Fibroblast of villous mesenchyme (primary cell): ENCODE measurements around the gene RASSF7. TPM values are rescaled to one million over a fixed set of nuclear protein-coding genes. Genes with fewer than 3 reads are reported as not detected.
"Not testable (repeated sequence)": the region's sequence is repeated elsewhere in the genome, so short reads cannot be mapped to it uniquely, and the experiment has no call there.

Experiments
- DNase-seq: peaks from one replicate; pipeline ENCODE4 v3.0.0-alpha.2; 2010; ENCODE audit warnings: low read depth
- H3K4me3 ChIP-seq: 2 replicates; pipeline ENCODE4 v1.5.1; 2011; ENCODE audit warnings: low read depth, mild to moderate bottlenecking, low read length
- total RNA-seq: library from RNA; depleted of rRNA; stranded (reverse); fragments of >200 nt; gene quantifications from 2 replicates; pipeline ENCODE4 v1.2.3, GENCODE V29; 2012
- TF ChIP-seq, protein P1 (sequence below): IDR thresholded peaks from 2 replicates; pipeline ENCODE4 v1.5.1; 2012; ENCODE audit warnings: low read depth, mild to moderate bottlenecking, low read length; ENCODE audit not compliant: insufficient read depth

Gene RASSF7
- total RNA-seq, 1 donor = 15.5 TPM

DNA sequence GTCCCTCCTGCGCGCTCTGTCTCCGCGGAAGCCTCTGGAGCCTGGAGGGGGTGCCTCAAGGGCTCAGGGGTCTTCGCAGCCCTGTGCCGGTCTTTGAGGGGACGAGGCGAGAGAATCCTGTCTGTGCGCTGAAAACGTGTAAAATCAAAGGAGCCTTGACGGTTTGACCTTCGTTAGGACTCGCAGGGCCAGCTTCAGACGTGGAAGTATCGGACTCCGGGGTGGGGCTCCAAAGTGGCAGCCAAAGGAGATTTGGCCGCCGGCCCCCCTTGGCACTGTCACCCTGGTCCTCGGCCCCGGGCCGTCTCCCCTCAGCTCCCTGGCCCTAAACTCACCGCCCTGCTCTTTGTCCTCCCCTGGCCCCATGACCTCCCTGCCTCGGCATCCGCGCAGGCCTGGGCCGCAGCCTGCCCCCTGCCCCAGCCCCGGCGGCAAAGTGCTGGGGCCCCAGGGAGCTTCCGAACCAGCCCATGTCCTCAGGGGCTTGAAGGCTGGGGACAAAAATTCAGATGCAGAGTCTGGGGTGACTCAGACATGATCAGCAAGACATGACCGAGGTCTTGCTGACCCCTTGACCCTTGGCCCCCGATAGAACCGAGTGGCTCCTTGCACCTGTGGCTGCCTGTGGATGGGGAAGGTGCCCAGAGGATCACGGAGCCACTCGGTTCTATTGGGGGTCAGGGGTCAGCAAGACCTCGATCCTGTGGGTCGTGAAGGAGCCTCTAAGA, 8.6 kb downstream of the RASSF7 start:
- TF ChIP-seq, protein P1, sequence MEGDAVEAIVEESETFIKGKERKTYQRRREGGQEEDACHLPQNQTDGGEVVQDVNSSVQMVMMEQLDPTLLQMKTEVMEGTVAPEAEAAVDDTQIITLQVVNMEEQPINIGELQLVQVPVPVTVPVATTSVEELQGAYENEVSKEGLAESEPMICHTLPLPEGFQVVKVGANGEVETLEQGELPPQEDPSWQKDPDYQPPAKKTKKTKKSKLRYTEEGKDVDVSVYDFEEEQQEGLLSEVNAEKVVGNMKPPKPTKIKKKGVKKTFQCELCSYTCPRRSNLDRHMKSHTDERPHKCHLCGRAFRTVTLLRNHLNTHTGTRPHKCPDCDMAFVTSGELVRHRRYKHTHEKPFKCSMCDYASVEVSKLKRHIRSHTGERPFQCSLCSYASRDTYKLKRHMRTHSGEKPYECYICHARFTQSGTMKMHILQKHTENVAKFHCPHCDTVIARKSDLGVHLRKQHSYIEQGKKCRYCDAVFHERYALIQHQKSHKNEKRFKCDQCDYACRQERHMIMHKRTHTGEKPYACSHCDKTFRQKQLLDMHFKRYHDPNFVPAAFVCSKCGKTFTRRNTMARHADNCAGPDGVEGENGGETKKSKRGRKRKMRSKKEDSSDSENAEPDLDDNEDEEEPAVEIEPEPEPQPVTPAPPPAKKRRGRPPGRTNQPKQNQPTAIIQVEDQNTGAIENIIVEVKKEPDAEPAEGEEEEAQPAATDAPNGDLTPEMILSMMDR = no peak
- DNase-seq = no peak
- H3K4me3 ChIP-seq = peak overlapping the region; percentile 71

DNA sequence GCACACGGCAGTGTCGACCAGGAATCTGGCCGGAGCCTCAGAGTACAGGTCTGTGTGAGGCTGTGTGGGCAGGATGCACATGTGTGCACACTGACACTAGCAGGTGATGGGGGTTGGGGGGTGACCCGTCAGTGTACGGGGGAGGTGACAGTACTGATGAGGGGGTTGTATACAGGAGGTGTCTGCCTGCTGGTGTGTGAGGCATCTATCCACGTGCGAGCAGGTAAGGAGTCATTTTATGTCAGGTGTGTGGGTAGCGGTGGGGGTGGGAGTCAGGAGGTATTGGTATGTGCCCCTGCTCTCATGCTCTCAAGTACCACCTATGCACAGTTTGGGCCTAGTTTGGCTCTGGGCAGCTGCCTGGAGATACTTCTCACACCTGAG, 11.0 kb downstream of the RASSF7 start:
- TF ChIP-seq, protein P1 = no peak

DNA sequence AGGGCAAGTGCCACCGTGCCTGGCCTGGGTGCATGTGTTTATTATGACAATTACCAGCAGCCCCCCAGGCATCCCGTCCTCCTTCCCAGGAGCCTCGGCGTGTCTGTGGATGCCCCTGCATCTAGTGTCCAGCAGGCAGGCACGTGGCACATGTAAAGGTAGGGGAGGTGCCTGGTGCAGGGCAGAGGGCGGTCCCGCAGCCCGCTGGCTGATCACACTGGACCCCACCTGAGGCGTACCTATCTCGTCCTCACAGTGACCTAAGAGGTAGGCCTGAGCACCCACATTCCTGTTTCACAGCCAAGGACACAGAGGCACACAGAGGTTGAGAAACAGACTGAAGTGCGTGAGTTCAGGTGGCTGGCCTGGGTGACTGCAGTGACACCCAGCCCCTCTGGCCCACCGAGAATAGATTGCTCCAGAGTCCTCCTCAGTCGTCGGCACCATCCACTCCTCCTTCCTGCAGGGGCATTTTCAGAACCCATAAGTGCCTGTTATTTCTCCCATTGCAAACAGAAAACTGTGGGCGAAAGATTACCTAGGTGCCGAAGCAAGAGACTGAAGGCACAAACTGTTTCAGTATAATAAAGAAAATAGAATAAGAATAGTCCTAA, 12.5 kb downstream of the RASSF7 start:
- TF ChIP-seq, protein P1 = no peak
- H3K4me3 ChIP-seq = no peak overlapping the region
- no peak for DNase-seq

More for the DNA sequence above, 11.0 kb downstream of the RASSF7 start:
- no peak overlapping the region for H3K4me3 ChIP-seq
- no peak for DNase-seq

DNA sequence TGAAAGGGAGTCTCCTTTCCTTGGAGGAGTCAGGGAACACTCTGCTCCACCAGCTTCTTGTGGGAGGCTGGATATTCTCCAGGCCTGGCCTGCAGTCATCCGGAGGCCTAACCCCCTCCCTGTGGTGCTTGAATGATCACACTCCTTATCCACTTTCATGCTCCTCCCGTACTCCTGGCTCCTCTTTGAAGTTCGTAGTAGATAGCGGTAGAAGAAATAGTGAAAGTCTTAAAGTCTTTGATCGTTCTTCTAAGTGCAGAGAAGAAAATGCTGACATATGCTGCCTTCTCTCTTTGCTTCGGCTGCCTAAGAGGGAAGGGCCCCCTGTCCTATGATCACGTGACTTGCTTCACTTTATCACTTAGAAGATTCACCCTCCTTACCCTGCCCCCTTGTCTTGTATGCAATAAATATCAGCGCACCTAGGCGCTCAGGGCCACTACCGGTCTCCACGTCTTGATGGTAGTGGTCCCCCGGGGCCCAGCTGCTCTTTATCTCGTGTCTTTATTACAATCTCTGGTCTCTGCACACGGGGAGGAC, 13.3 kb downstream of the RASSF7 start:
- H3K4me3 ChIP-seq, DNase-seq: not testable (repeated sequence)

DNA sequence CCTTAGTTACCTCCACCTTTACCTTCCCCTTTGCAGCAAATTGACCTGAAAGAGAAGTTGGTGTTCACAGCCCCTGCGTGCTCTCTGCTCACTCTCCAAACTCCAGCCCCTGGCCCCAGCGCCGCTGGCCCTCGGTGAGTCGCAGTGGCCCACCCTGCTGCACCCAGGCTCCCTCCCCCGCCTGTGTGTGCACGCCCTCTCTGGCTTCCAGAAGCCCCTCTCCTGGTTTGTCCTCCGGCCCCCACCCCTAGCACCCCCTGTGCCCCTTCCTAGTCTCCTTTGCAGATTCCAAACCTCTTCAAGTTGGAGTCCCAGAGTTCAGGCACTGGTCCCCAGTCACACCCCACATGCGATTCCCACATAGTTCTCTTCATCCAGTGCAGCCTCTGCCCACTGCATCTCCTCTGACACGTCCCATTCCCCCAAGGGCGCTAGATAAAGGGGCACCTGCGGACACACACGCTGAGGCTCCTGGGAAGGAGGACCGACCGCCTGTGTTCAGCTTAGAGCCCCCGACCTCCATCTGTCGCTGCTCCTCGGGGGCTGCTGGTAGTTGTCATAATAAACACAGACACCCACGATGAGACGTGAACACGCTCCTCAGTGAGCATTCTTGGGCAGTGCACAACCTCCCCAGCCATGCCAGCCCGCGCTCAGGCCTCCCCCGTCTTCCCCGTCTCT, 14.0 kb downstream of the RASSF7 start:
- TF ChIP-seq, protein P1 = no peak
- no peak for DNase-seq
- peak overlapping the region; percentile 68 for H3K4me3 ChIP-seq

DNA sequence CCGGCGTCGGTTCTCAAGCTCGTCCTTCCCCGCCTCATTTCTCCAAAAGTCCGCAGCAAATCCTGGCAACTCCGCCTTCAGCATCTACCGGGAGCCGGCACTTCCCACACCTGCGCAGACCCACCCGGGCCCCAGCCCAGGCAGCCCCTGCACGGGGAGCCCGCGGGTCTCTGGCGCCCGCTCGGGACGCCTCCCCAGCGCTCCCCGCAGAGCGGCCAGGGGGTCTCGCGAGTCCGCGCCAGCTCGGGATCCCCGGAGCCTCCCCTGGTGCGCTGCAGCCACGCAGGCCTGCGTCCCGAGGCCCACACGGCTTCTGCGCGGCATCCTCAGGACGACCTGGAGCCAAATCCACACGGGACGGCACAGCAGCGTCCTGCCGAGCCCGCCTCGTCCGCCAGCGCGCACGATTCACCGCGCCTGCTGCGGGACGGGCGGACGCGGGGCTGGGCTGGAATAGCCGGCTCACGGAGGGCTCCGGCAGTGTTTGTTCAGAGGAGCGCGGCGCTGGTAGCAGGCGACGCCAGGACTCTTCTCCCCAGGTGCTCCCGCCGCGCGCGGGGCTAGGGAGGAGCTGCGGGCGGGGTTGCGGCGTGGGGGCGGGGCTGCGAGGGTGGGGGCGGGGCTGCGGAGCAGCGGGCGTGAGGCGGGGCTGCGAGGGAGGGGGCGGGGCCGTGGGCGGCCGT, 14.7 kb downstream of the RASSF7 start:
- TF ChIP-seq, protein P1 = no peak
- no peak for DNase-seq

More for the DNA sequence above, 14.7 kb downstream of the RASSF7 start:
- H3K4me3 ChIP-seq = peak overlapping the region; percentile 68
